Parathyroid adenoma (tissue), 2 donors: ENCODE data around the gene OPHN1.

ENCODE experiments used
- H2AFZ ChIP-seq: fragments of 300-600 bp; sonication (generic); one replicate; pipeline ENCODE4 v1.7.0; 2017; ENCODE audit warnings: antibody characterized with exemption, mild to moderate bottlenecking
- H3K27ac ChIP-seq: fragments of 300-600 bp; sonication (generic); one replicate; pipeline ENCODE4 v1.7.0; 2017
- H3K27me3 ChIP-seq: fragments of 300-600 bp; sonication (generic); one replicate; pipeline ENCODE4 v1.7.0; 2017; ENCODE audit warnings: low read length; ENCODE audit not compliant: control insufficient read depth, insufficient read depth
- H3K36me3 ChIP-seq: fragments of 300-600 bp; sonication (generic); one replicate; pipeline ENCODE4 v1.7.0; 2017; ENCODE audit warnings: low read length; ENCODE audit not compliant: control insufficient read depth, insufficient read depth
- H3K4me1 ChIP-seq: fragments of 300-600 bp; sonication (generic); one replicate; pipeline ENCODE4 v1.7.0; 2017; ENCODE audit warnings: control low read depth
- H3K4me2 ChIP-seq: fragments of 300-600 bp; sonication (generic); one replicate; pipeline ENCODE4 v1.7.0; 2017; ENCODE audit warnings: low read length
- H3K4me3 ChIP-seq: fragments of 300-600 bp; sonication (generic); one replicate; pipeline ENCODE4 v1.7.0; 2017; ENCODE audit warnings: low read depth, low read length
- H3K79me2 ChIP-seq: fragments of 300-600 bp; sonication (generic); one replicate; pipeline ENCODE4 v1.7.0; 2017; ENCODE audit warnings: control low read depth
- H3K9ac ChIP-seq: fragments of 300-600 bp; sonication (generic); one replicate; pipeline ENCODE4 v1.7.0; 2017; ENCODE audit warnings: mild to moderate bottlenecking
- H3K9me3 ChIP-seq: fragments of 300-600 bp; sonication (generic); one replicate; pipeline ENCODE4 v1.7.0; 2017; ENCODE audit warnings: low read length; ENCODE audit not compliant: control insufficient read depth
- CTCF ChIP-seq: fragments of 300-600 bp; sonication (generic); IDR thresholded peaks from one replicate; pipeline ENCODE4 v1.7.0; 2017; ENCODE audit warnings: antibody characterized with exemption, mild to moderate bottlenecking
- donor health status: primary hyperparathyroidism.

The OPHN1 gene

GRCh38 chrX:68193786-68194185 is 239.5 kb downstream of the OPHN1 start:
- no peak for TF ChIP-seq CTCF
- Histone ChIP-seq H3K4me1 (no peaks in the 10 kb centered on the region), H3K9me3 (no peaks in the 10 kb centered on the region), H2AFZ (no peak overlapping the region), H3K27me3 (no peaks in the 10 kb centered on the region), H3K4me3 (no peak overlapping the region), H3K27ac (no peak overlapping the region), H3K36me3 (no peaks in the 10 kb centered on the region), H3K4me2 (no peak overlapping the region), H3K9ac (no peak overlapping the region), H3K79me2 (no peaks in the 10 kb centered on the region)

- no peak for TF ChIP-seq CTCF
- Histone ChIP-seq H3K4me2 (no peak overlapping the region), H3K27me3 (no peaks in the 10 kb centered on the region)
These were observed 240.1 kb downstream of the OPHN1 start for GRCh38 chrX:68193234-68193633.

GRCh38 chrX:68190799-68191198 is 242.5 kb downstream of the OPHN1 start:
- Histone ChIP-seq H3K36me3 (no peaks in the 10 kb centered on the region), H3K4me1 (no peaks in the 10 kb centered on the region), H2AFZ (no peak overlapping the region), H3K4me2 (no peak overlapping the region), H3K4me3 (no peak overlapping the region), H3K79me2 (no peaks in the 10 kb centered on the region), H3K9me3 (no peaks in the 10 kb centered on the region), H3K9ac (no peak overlapping the region), H3K27ac (no peak overlapping the region), H3K27me3 (no peaks in the 10 kb centered on the region)
- no peak for TF ChIP-seq CTCF

More at GRCh38 chrX:68193234-68193633, 240.1 kb downstream of the OPHN1 start:
- Histone ChIP-seq H3K27ac (no peak overlapping the region), H3K9me3 (no peaks in the 10 kb centered on the region), H2AFZ (no peak overlapping the region), H3K9ac (no peak overlapping the region), H3K36me3 (no peaks in the 10 kb centered on the region), H3K4me1 (no peaks in the 10 kb centered on the region), H3K4me3 (no peak overlapping the region), H3K79me2 (no peaks in the 10 kb centered on the region)

GRCh38 chrX:68186552-68187262 is 246.6 kb downstream of the OPHN1 start:
- Histone ChIP-seq H3K27ac (no peak overlapping the region), H3K4me2 (no peak overlapping the region)

More at GRCh38 chrX:68186552-68187262, 246.6 kb downstream of the OPHN1 start:
- no peaks in the 10 kb centered on the region for H3K9me3 ChIP-seq
- no peaks in the 10 kb centered on the region for H3K36me3 ChIP-seq
- H3K4me1 ChIP-seq = no peaks in the 10 kb centered on the region
- no peak overlapping the region for H3K9ac ChIP-seq
- no peak overlapping the region for H2AFZ ChIP-seq
- H3K4me3 ChIP-seq = no peak overlapping the region
- TF ChIP-seq CTCF = no peak
- H3K79me2 ChIP-seq = no peaks in the 10 kb centered on the region
- no peaks in the 10 kb centered on the region for H3K27me3 ChIP-seq
